ENCODE measurements around the gene CTNNBL1. TPM values are rescaled to one million over a fixed set of nuclear protein-coding genes. Genes with fewer than 3 reads are reported as not detected.
"Not testable (repeated sequence)": the region's sequence is repeated elsewhere in the genome, so short reads cannot be mapped to it uniquely, and the experiment has no call there.

The CTNNBL1 gene
- total and polyA plus RNA-seq, 2 of the 4 experiments (the other 2 are of a cell fraction) = 29.9 to 34.1 TPM

DNA sequence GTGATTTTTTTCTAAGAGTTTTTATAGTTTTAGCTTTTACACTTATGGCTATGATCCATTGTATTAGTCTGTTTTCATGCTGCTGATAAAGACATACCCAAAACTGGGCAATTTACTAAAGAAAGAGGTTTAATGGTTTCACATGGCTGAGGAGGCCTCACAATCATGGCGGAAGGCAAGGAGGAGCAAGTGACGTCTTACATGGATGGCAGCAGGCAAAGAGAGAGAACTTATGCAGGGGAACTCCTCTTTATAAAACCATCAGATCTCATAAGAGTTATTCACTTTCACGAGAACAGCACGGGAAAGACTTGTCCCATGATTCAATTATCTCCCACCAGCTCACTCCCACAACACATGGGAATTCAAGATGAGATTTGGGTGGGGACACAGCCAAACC, 29.2 kb upstream of the CTNNBL1 start:
- H4K8ac ChIP-seq (ENCODE audit: low read depth in 2 of 2, low read length in 2 of 2); H4K5ac ChIP-seq (ENCODE audit: low read depth, low read length); H3K9me1 ChIP-seq (ENCODE audit: insufficient read depth, low read length); H3K14ac ChIP-seq (replicated peaks; ENCODE audit: low read depth, low read length); H3K36me3 ChIP-seq (ENCODE audit: control insufficient read depth, insufficient read depth, low read length); H3K9me3 ChIP-seq (ENCODE audit: control insufficient read depth, insufficient read depth, low read length); H4K20me1 ChIP-seq (ENCODE audit: insufficient read depth, low read length); H3K27ac ChIP-seq (ENCODE audit: insufficient read depth, low read length); H4K91ac ChIP-seq (ENCODE audit: insufficient read depth, low read depth, low read length); H2AK9ac ChIP-seq (replicated peaks; ENCODE audit: low read depth, low read length, poor library complexity); POLR2A ChIA-PET (ENCODE audit: unreplicated experiment); H3K4ac ChIP-seq (ENCODE audit: low read depth, low read length); H2BK5ac ChIP-seq (ENCODE audit: low read depth, low read length, poor library complexity, severe bottlenecking); H2BK120ac ChIP-seq (ENCODE audit: low read depth, low read length); CTCF ChIA-PET; H3K27me3 ChIP-seq (ENCODE audit: control insufficient read depth, insufficient read depth, low read length); H3K23ac ChIP-seq (ENCODE audit: low read depth, low read length); ATAC-seq (ENCODE audit: low read depth); H3K9ac ChIP-seq (ENCODE audit: low read depth, low read length); H2BK15ac ChIP-seq (ENCODE audit: low read depth, low read length); H3K4me3 ChIP-seq (ENCODE audit: insufficient read depth, low read depth, low read length); H3K4me1 ChIP-seq (ENCODE audit: control insufficient read depth, insufficient read depth, low read length); dilution Hi-C loops (cut with HindIII; ENCODE audit: low sequenced_read_pairs, unreplicated experiment); H2AFZ ChIP-seq (replicated peaks; ENCODE audit: low read length, poor library complexity); H3K56ac ChIP-seq (ENCODE audit: extremely low read depth, insufficient read depth, low read length); H3K4me2 ChIP-seq (ENCODE audit: low read depth, low read length); intact Hi-C loops (cut with micrococcal nuclease); BruUV-seq (replicated peaks); H3K79me1 ChIP-seq (ENCODE audit: low read depth in 1 of 2, low read length in 2 of 2); H2AK5ac ChIP-seq (ENCODE audit: low read depth, low read length); H2BK20ac ChIP-seq (ENCODE audit: low read depth, low read length); in situ Hi-C loops (cut with MboI; ENCODE audit: low sequenced_read_pairs); H3K18ac ChIP-seq (ENCODE audit: low read depth, low read length); DNase-seq: not testable (repeated sequence)
- no CpG with 5 or more reads among the region's 4 CpGs for WGBS, 2 experiments (ENCODE audit: extremely low coverage in 2 of 2, insufficient read length in 1 of 2)
